Measurements from ENCODE around the gene NFIB.

NFIB gene

GRCh38 chr9:14186096-14186495, 127.8 kb downstream of the NFIB start:
- Histone ChIP-seq H3K27me3 (ENCODE audit: insufficient read depth, low read length) (no peaks in the 10 kb centered on the region), H3K9me3 (ENCODE audit: insufficient read depth, low read depth, low read length) (no peaks in the 10 kb centered on the region), H3K36me3 (ENCODE audit: insufficient read depth, low read depth, low read length) (no peaks in the 10 kb centered on the region), H3K27ac (ENCODE audit: low read length) (no peak overlapping the region), H3K4me1 (ENCODE audit: insufficient read depth, low read length) (peaks cover 3% of the 10 kb centered on the region; the same call in 1 of the 2 replicates), H3K4me3 (ENCODE audit: low read length) (no peak overlapping the region), H3K9ac (ENCODE audit: low read depth, low read length) (no peak overlapping the region)

DNA sequence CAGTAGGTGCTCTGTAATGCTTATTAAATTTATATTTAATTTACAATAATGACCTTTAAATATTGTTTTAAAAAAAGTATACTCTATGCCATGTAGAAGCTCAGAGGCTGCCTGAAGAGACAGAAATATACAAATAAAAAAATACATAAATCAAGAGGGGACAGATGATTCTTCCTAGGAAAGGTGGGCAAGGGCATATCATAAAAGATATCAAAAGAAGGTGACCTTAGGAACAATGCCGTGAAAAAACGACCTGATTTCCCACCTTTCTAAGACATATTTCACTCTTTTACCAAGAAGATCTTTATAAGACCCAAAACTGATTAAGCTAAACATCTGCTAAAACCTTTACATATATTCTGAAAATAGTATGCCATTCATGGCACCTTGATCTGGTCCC, 128.9 kb downstream of the NFIB start:
- Histone ChIP-seq H3K27ac (ENCODE audit: low read length) (no peak overlapping the region), H3K27me3 (ENCODE audit: insufficient read depth, low read length) (no peaks in the 10 kb centered on the region), H3K36me3 (ENCODE audit: insufficient read depth, low read depth, low read length) (no peaks in the 10 kb centered on the region), H3K4me3 (ENCODE audit: low read length) (no peak overlapping the region), H3K9me3 (ENCODE audit: insufficient read depth, low read depth, low read length) (no peaks in the 10 kb centered on the region), H3K9ac (ENCODE audit: low read depth, low read length) (no peak overlapping the region), H3K4me1 (ENCODE audit: insufficient read depth, low read length) (peaks cover 3% of the 10 kb centered on the region; the same call in 1 of the 2 replicates)

GRCh38 chr9:14183001-14183400, 130.9 kb downstream of the NFIB start:
- Histone ChIP-seq H3K9ac (ENCODE audit: low read depth, low read length) (no peak overlapping the region), H3K27me3 (ENCODE audit: insufficient read depth, low read length) (no peaks in the 10 kb centered on the region), H3K4me1 (ENCODE audit: insufficient read depth, low read length) (peaks cover 3% of the 10 kb centered on the region; the same call in 1 of the 2 replicates), H3K4me3 (ENCODE audit: low read length) (no peak overlapping the region), H3K27ac (ENCODE audit: low read length) (no peak overlapping the region), H3K9me3 (ENCODE audit: insufficient read depth, low read depth, low read length) (no peaks in the 10 kb centered on the region), H3K36me3 (ENCODE audit: insufficient read depth, low read depth, low read length) (no peaks in the 10 kb centered on the region)

DNA sequence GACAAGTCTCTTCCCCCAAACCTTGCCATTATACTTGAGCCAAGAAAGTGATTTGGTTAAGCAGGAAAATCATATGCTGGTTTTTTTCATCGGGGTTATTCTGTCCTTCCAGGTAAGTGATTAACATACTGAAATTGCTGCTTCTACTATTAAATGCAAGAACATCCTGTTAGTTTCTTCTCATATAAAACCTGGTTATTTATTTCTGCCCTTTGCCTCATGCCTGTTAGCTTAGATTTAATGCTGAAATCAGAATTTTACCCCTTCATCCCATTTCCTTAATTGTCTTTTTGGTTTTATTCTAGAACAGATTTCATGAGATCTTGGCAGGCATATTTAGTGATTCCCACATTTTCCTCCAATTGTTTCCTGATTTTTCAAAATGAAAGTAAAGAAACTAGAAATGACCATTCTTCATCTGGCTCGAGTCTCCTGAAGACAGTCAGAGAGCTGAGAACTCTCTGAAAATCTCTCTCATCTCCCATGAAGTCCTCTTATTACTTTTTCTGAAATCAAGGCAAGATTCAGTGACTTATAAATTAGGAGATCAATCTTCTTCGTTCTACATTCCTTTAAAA, 132.9 kb downstream of the NFIB start:
- H3K36me3 ChIP-seq (ENCODE audit: insufficient read depth, low read depth, low read length) = no peaks in the 10 kb centered on the region
- H3K4me3 ChIP-seq (ENCODE audit: low read length) = no peak overlapping the region
- no peaks in the 10 kb centered on the region for H3K27me3 ChIP-seq (ENCODE audit: insufficient read depth, low read length)
- no peaks in the 10 kb centered on the region; the same call in 1 of the 2 replicates for H3K4me1 ChIP-seq (ENCODE audit: insufficient read depth, low read length)
- H3K27ac ChIP-seq (ENCODE audit: low read length) = no peak overlapping the region
- H3K9ac ChIP-seq (ENCODE audit: low read depth, low read length) = no peak overlapping the region
- no peaks in the 10 kb centered on the region for H3K9me3 ChIP-seq (ENCODE audit: insufficient read depth, low read depth, low read length)

- no peak overlapping the region for H3K4me3 ChIP-seq (ENCODE audit: low read length)
- no peaks in the 10 kb centered on the region for H3K4me1 ChIP-seq (ENCODE audit: insufficient read depth, low read length)
- no peak overlapping the region for H3K27ac ChIP-seq (ENCODE audit: low read length)
Observed at GRCh38 chr9:14180093-14180959, 133.6 kb downstream of the NFIB start.

DNA sequence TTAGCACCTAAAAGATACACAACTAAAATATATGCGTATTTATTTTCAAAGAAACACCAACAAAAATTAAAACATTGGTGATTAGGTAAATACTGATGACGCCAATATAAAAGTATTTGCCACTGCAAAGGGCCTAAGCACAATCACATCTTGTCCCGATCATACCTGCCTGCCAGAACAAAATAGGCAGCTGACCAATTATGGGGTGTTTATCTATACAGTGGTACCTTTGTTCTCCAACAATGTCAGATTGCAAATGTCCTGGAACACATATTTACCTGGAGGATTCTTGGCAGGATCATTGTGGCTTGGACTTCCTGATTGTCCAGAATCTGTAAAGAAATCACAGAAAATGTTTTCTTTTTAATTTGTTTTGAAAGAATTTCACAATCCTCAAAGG, 134.5 kb downstream of the NFIB start:
- Histone ChIP-seq H3K4me1 (ENCODE audit: insufficient read depth, low read length) (no peaks in the 10 kb centered on the region), H3K9ac (ENCODE audit: low read depth, low read length) (no peak overlapping the region), H3K9me3 (ENCODE audit: insufficient read depth, low read depth, low read length) (no peaks in the 10 kb centered on the region), H3K36me3 (ENCODE audit: insufficient read depth, low read depth, low read length) (no peaks in the 10 kb centered on the region), H3K27ac (ENCODE audit: low read length) (no peak overlapping the region), H3K4me3 (ENCODE audit: low read length) (no peak overlapping the region), H3K27me3 (ENCODE audit: insufficient read depth, low read length) (no peaks in the 10 kb centered on the region)

More at GRCh38 chr9:14180093-14180959, 133.6 kb downstream of the NFIB start:
- Histone ChIP-seq H3K9ac (ENCODE audit: low read depth, low read length) (no peak overlapping the region), H3K27me3 (ENCODE audit: insufficient read depth, low read length) (no peaks in the 10 kb centered on the region), H3K9me3 (ENCODE audit: insufficient read depth, low read depth, low read length) (no peaks in the 10 kb centered on the region), H3K36me3 (ENCODE audit: insufficient read depth, low read depth, low read length) (no peaks in the 10 kb centered on the region)

DNA sequence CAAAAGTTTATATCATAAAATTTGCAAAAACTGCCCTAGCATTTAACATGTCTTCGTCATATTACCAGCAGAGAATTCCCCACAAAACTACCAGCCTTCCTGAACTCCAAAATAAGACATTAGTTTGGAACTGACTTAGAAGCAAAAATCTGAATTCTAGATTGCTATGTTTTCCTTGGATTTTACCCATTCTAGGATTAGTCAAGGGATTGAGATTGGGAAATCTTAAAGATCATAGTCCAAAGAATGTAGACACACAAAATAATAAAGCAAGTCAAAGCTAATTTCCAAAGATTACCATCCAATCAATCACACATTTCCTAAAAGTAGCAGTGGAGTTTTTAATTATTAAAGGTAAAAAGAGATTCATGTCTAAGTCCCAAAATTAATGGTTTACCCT, 138.2 kb downstream of the NFIB start:
- Histone ChIP-seq H3K4me3 (ENCODE audit: low read length) (no peak overlapping the region), H3K27ac (ENCODE audit: low read length) (no peak overlapping the region)

GRCh38 chr9:14173713-14174112, 140.2 kb downstream of the NFIB start:
- Histone ChIP-seq H3K9ac (ENCODE audit: low read depth, low read length) (no peak overlapping the region), H3K27ac (ENCODE audit: low read length) (no peak overlapping the region), H3K36me3 (ENCODE audit: insufficient read depth, low read depth, low read length) (no peaks in the 10 kb centered on the region), H3K4me1 (ENCODE audit: insufficient read depth, low read length) (no peaks in the 10 kb centered on the region), H3K9me3 (ENCODE audit: insufficient read depth, low read depth, low read length) (no peaks in the 10 kb centered on the region), H3K27me3 (ENCODE audit: insufficient read depth, low read length) (no peaks in the 10 kb centered on the region), H3K4me3 (ENCODE audit: low read length) (no peak overlapping the region)

More for the DNA sequence above, 138.2 kb downstream of the NFIB start:
- Histone ChIP-seq H3K9me3 (ENCODE audit: insufficient read depth, low read depth, low read length) (no peaks in the 10 kb centered on the region), H3K4me1 (ENCODE audit: insufficient read depth, low read length) (no peaks in the 10 kb centered on the region), H3K9ac (ENCODE audit: low read depth, low read length) (no peak overlapping the region), H3K27me3 (ENCODE audit: insufficient read depth, low read length) (no peaks in the 10 kb centered on the region), H3K36me3 (ENCODE audit: insufficient read depth, low read depth, low read length) (no peaks in the 10 kb centered on the region)

DNA sequence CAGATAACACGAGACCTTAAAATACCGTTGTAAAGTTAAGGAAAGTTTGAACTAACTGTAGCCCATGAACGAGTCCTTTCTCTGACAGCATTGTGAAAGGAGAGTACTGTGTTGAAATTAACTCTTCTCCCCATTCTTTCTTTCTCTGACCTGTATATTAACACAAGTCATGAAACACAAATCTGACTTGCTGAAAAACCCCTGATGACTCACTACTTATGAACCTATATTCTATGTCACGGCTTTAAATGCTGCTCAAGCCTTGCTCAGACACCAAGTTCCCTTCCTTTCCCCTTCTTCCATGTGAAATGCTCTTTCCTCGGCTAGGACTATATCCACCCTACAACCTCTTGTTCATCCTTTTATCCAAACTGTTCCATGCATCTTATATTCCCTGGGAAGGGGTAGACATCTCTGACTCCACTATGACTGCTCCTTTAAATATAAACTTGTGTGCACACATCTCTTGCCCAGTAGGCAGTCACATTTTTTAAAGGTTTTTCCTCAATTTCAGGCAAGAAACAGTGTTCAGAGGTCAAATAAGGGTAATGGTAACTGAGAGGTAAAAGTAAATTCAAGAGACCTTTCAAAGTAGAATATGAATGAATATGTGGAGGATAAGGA, 142.9 kb downstream of the NFIB start:
- Histone ChIP-seq H3K4me1 (ENCODE audit: insufficient read depth, low read length) (no peaks in the 10 kb centered on the region), H3K9ac (ENCODE audit: low read depth, low read length) (no peak overlapping the region), H3K9me3 (ENCODE audit: insufficient read depth, low read depth, low read length) (no peaks in the 10 kb centered on the region), H3K4me3 (ENCODE audit: low read length) (no peak overlapping the region), H3K27me3 (ENCODE audit: insufficient read depth, low read length) (no peaks in the 10 kb centered on the region), H3K27ac (ENCODE audit: low read length) (no peak overlapping the region), H3K36me3 (ENCODE audit: insufficient read depth, low read depth, low read length) (no peaks in the 10 kb centered on the region)

GRCh38 chr9:14170392-14170931, 143.5 kb downstream of the NFIB start:
- Histone ChIP-seq H3K27me3 (ENCODE audit: insufficient read depth, low read length) (no peaks in the 10 kb centered on the region), H3K9me3 (ENCODE audit: insufficient read depth, low read depth, low read length) (no peaks in the 10 kb centered on the region), H3K4me3 (ENCODE audit: low read length) (no peak overlapping the region), H3K27ac (ENCODE audit: low read length) (no peak overlapping the region), H3K9ac (ENCODE audit: low read depth, low read length) (no peak overlapping the region), H3K4me1 (ENCODE audit: insufficient read depth, low read length) (no peaks in the 10 kb centered on the region), H3K36me3 (ENCODE audit: insufficient read depth, low read depth, low read length) (no peaks in the 10 kb centered on the region)

- H3K9me3 ChIP-seq (ENCODE audit: insufficient read depth, low read depth, low read length) = no peaks in the 10 kb centered on the region
- no peaks in the 10 kb centered on the region for H3K4me1 ChIP-seq (ENCODE audit: insufficient read depth, low read length)
- no peaks in the 10 kb centered on the region for H3K36me3 ChIP-seq (ENCODE audit: insufficient read depth, low read depth, low read length)
- H3K27ac ChIP-seq (ENCODE audit: low read length) = no peak overlapping the region
- H3K4me3 ChIP-seq (ENCODE audit: low read length) = no peak overlapping the region
- H3K27me3 ChIP-seq (ENCODE audit: insufficient read depth, low read length) = no peaks in the 10 kb centered on the region
- H3K9ac ChIP-seq (ENCODE audit: low read depth, low read length) = no peak overlapping the region
Observed at GRCh38 chr9:14168381-14168780, 145.6 kb downstream of the NFIB start.
